ENCODE measurements around the gene APBB1. TPM values are rescaled to one million over a fixed set of nuclear protein-coding genes. Genes with fewer than 3 reads are reported as not detected.

Gene APBB1
- total RNA-seq (2022; extraction: Qiagen RNA extraction; ENCODE audit: low read depth), result 14.1 to 22.3 TPM (median 19.7 TPM) in 5 replicates

GRCh38 chr11:6419009-6419631 lies at the start of gene APBB1:
Gene APBB1 (minus strand): TSS chr11:6419094. CDS start chr11:6411347, 7,747 bp downstream.

GRCh38 chr11:6440906-6441358 lies 22.0 kb upstream of the APBB1 start, which contains the start of gene HPX:
Gene HPX (minus strand): TSS chr11:6440987. CDS start chr11:6440963, 24 bp downstream.

GRCh38 chr11:6389905-6390717 lies 28.8 kb downstream of the APBB1 start, which contains the start of gene SMPD1:
Gene SMPD1 (plus strand): TSS chr11:6390474. CDS start chr11:6390599, 125 bp downstream.

Other genes with a start within 250 kb of the APBB1 start
- gene OR52B2, start 248.8 kb downstream of the APBB1 start, total RNA-seq (2022; extraction: Qiagen RNA extraction; ENCODE audit: low read depth), result not detected in 5 replicates
- not detected in 5 replicates for gene OR52W1, start 219.9 kb downstream of the APBB1 start, total RNA-seq (2022; extraction: Qiagen RNA extraction; ENCODE audit: low read depth)
- not detected in 5 replicates for gene C11orf42, start 213.5 kb downstream of the APBB1 start, total RNA-seq (2022; extraction: Qiagen RNA extraction; ENCODE audit: low read depth)
- gene FHIP1B, start 184.5 kb downstream of the APBB1 start, total RNA-seq (2022; extraction: Qiagen RNA extraction; ENCODE audit: low read depth), result 14.3 to 23.7 TPM (median 17.4 TPM) in 5 replicates
- gene CNGA4, start 180.0 kb downstream of the APBB1 start, total RNA-seq (2022; extraction: Qiagen RNA extraction; ENCODE audit: low read depth), result 0.12 TPM in 2 of 5 replicates, not detected in the others
- not detected in 5 replicates for gene CCKBR, start 159.3 kb downstream of the APBB1 start, total RNA-seq (2022; extraction: Qiagen RNA extraction; ENCODE audit: low read depth)
- gene CAVIN3, start 98.6 kb downstream of the APBB1 start, total RNA-seq (2022; extraction: Qiagen RNA extraction; ENCODE audit: low read depth), result 19.2 to 36.5 TPM (median 27.2 TPM) in 5 replicates
- 7.4 to 11.4 TPM (median 10.1 TPM) in 5 replicates for gene SMPD1, start 28.6 kb downstream of the APBB1 start, total RNA-seq (2022; extraction: Qiagen RNA extraction; ENCODE audit: low read depth)
- gene HPX, start 21.9 kb upstream of the APBB1 start, total RNA-seq (2022; extraction: Qiagen RNA extraction; ENCODE audit: low read depth), result 0.42 to 1.9 TPM (median 0.61 TPM) in 5 replicates
- 16.3 to 25.3 TPM (median 19.7 TPM) in 5 replicates for gene TRIM3, start 54.8 kb upstream of the APBB1 start, total RNA-seq (2022; extraction: Qiagen RNA extraction; ENCODE audit: low read depth)
- 46.0 to 58.4 TPM (median 56.1 TPM) in 5 replicates for gene ARFIP2, start 62.2 kb upstream of the APBB1 start, total RNA-seq (2022; extraction: Qiagen RNA extraction; ENCODE audit: low read depth)
- gene TIMM10B, start 62.4 kb upstream of the APBB1 start, total RNA-seq (2022; extraction: Qiagen RNA extraction; ENCODE audit: low read depth), result 19.9 to 34.3 TPM (median 28.4 TPM) in 5 replicates
- gene DNHD1, start 78.2 kb upstream of the APBB1 start, total RNA-seq (2022; extraction: Qiagen RNA extraction; ENCODE audit: low read depth), result 1.8 to 4.2 TPM (median 2.9 TPM) in 5 replicates
- gene RRP8, start 184.5 kb upstream of the APBB1 start, total RNA-seq (2022; extraction: Qiagen RNA extraction; ENCODE audit: low read depth), result 27.3 to 34.5 TPM (median 32.3 TPM) in 5 replicates
- gene ILK, start 184.7 kb upstream of the APBB1 start, total RNA-seq (2022; extraction: Qiagen RNA extraction; ENCODE audit: low read depth), result 94.5 to 126 TPM (median 120 TPM) in 5 replicates
- gene TAF10, start 193.1 kb upstream of the APBB1 start, total RNA-seq (2022; extraction: Qiagen RNA extraction; ENCODE audit: low read depth), result 193 to 208 TPM (median 202 TPM) in 5 replicates
- 33.9 to 51.3 TPM (median 44.2 TPM) in 5 replicates for gene TPP1, start 200.3 kb upstream of the APBB1 start, total RNA-seq (2022; extraction: Qiagen RNA extraction; ENCODE audit: low read depth)
- 0.05 to 0.13 TPM (median 0.10 TPM) in 5 replicates for gene DCHS1, start 236.7 kb upstream of the APBB1 start, total RNA-seq (2022; extraction: Qiagen RNA extraction; ENCODE audit: low read depth)